ENCODE measurements around the gene SYNPO. TPM values are rescaled to one million over a fixed set of nuclear protein-coding genes. Genes with fewer than 3 reads are reported as not detected.

The SYNPO gene
- total RNA-seq (2014; rRNA removed; shearing (Covaris generic)) = 4.3 and 7.1 TPM in 2 replicates

- peak; percentile 85 for DNase-seq (ENCODE audit: low spot score)
Measured at GRCh38 chr5:150640311-150641005, at the start of gene SYNPO. Gene SYNPO (plus strand): TSS chr5:150640660. CDS start chr5:150648276, 7,616 bp downstream.

GRCh38 chr5:150590979-150591695 lies 49.3 kb upstream of the SYNPO start:
- DNase-seq (ENCODE audit: low spot score) = no peak

GRCh38 chr5:150593593-150593992 lies 46.9 kb upstream of the SYNPO start:
- DNase-seq (ENCODE audit: low spot score) = no peak

GRCh38 chr5:150593996-150594395 lies 46.5 kb upstream of the SYNPO start:
- no peak for DNase-seq (ENCODE audit: low spot score)

GRCh38 chr5:150595466-150596031 lies 44.9 kb upstream of the SYNPO start:
- DNase-seq (ENCODE audit: low spot score) = no peak

GRCh38 chr5:150596313-150596712 lies 44.1 kb upstream of the SYNPO start:
- no peak for DNase-seq (ENCODE audit: low spot score)

GRCh38 chr5:150596826-150597225 lies 43.6 kb upstream of the SYNPO start:
- no peak for DNase-seq (ENCODE audit: low spot score)

GRCh38 chr5:150598006-150598405 lies 42.5 kb upstream of the SYNPO start:
- no peak for DNase-seq (ENCODE audit: low spot score)

- no peak for DNase-seq (ENCODE audit: low spot score)
Measured at GRCh38 chr5:150598821-150599273, 41.6 kb upstream of the SYNPO start.

- no peak for DNase-seq (ENCODE audit: low spot score)
Measured at GRCh38 chr5:150599281-150599680, 41.2 kb upstream of the SYNPO start.

GRCh38 chr5:150599917-150600511 lies 40.4 kb upstream of the SYNPO start:
- DNase-seq (ENCODE audit: low spot score) = peak; percentile 53

GRCh38 chr5:150600616-150601490 lies 39.6 kb upstream of the SYNPO start:
- DNase-seq (ENCODE audit: low spot score) = no peak

GRCh38 chr5:150601491-150602345 lies 38.7 kb upstream of the SYNPO start:
- DNase-seq (ENCODE audit: low spot score) = no peak

GRCh38 chr5:150603052-150603451 lies 37.4 kb upstream of the SYNPO start:
- DNase-seq (ENCODE audit: low spot score) = no peak

GRCh38 chr5:150603491-150603890 lies 37.0 kb upstream of the SYNPO start:
- DNase-seq (ENCODE audit: low spot score) = no peak

GRCh38 chr5:150604010-150604409 lies 36.5 kb upstream of the SYNPO start:
- DNase-seq (ENCODE audit: low spot score) = no peak

- DNase-seq (ENCODE audit: low spot score) = no peak
Measured at GRCh38 chr5:150604894-150605440, 35.5 kb upstream of the SYNPO start.

GRCh38 chr5:150605546-150605945 lies 34.9 kb upstream of the SYNPO start:
- DNase-seq (ENCODE audit: low spot score) = no peak

GRCh38 chr5:150606476-150606875 lies 34.0 kb upstream of the SYNPO start:
- DNase-seq (ENCODE audit: low spot score) = no peak

- DNase-seq (ENCODE audit: low spot score) = no peak
Measured at GRCh38 chr5:150607105-150607504, 33.4 kb upstream of the SYNPO start.

Data from H4 (cell line).